Ovary (tissue), 3 donors: ENCODE data around the gene TMCO4.

Experiments
- CTCF ChIP-seq, 3 donors: fragments of 450-650 bp in 2 of 3; fragments of 200-600 bp in 1 of 3; IDR thresholded peaks; one replicate each; pipeline versions ENCODE4 v1.5.1 to v1.8.0; 2016 to 2022; ENCODE audit warnings: antibody characterized with exemption in 3 of 3, mild to moderate bottlenecking in 1 of 3
- EP300 ChIP-seq: sonication (generic); formaldehyde crosslinking; IDR thresholded peaks from one replicate; pipeline ENCODE4 v1.6.1; 2017; ENCODE audit warnings: antibody characterized with exemption
- POLR2A ChIP-seq: fragments of 450-650 bp; IDR thresholded peaks from one replicate; pipeline ENCODE4 v1.6.1; 2017; ENCODE audit warnings: antibody characterized with exemption, mild to moderate bottlenecking, moderate library complexity
- donor health status: DM: no; HTN: no; CAD: no.

DNA sequence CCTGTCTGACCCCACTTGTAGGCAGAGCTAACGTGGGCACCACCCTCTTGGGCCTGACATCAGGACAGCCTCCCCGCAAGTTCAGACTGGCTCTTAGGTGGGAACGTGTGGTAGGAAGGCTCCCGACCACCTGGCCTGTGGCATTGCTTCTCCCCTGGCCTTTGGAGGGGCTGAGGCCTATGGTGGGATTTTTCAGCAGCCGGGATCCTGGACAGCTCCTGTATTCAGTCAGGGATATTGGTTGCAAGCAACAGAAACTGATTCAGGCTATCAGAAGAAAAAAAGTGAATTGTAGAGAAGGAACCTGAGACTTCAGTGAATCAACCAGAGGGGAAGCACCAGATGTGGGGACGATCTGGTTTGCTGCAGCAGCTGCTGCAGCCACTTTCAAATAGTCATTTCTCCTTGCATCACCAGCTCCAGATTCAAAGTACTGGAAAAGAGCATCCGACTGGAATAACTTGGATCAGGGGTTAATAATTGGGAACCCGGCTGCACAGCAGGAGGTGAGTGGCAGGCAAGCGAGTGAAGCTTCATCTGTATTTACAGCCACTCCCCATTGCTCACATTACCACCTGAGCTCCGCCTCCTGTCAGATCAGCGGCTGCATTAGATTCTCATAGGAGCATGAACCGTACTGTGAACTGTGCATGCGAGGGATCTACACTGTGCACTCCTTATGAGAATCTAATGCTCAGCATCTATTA lies 9.5 kb upstream of the TMCO4 start:
- TF ChIP-seq CTCF (IDR thresholded peaks at IDR 0.05) (no peak), EP300 (no peak), POLR2A (no peak)
